Neuronal stem cell (in vitro differentiated cells): Measurements from ENCODE around the gene ERH.

Experiments
- DNase-seq: peaks from one replicate; pipeline ENCODE4 v3.0.0-alpha.2; 2013; ENCODE audit warnings: low spot score
- H2AFZ ChIP-seq: one replicate; pipeline ENCODE4 v1.6.1; 2013; ENCODE audit warnings: mild to moderate bottlenecking, low read length, inconsistent platforms
- H2AK5ac ChIP-seq: 2 replicates; pipeline ENCODE4 v1.6.1; 2013; ENCODE audit warnings: low read depth, mild to moderate bottlenecking, inconsistent platforms, low read length, moderate library complexity, mixed read lengths
- H2BK120ac ChIP-seq: 2 replicates; pipeline ENCODE4 v1.6.1; 2013; ENCODE audit warnings: low read depth, mild to moderate bottlenecking, inconsistent platforms, low read length, moderate library complexity, mixed read lengths
- H2BK12ac ChIP-seq: one replicate; pipeline ENCODE4 v1.6.1; 2013; ENCODE audit warnings: low read length, inconsistent platforms
- H2BK15ac ChIP-seq: 2 replicates; pipeline ENCODE4 v1.6.1; 2013; ENCODE audit warnings: mild to moderate bottlenecking, low read length, inconsistent platforms, mixed read lengths
- H2BK5ac ChIP-seq: one replicate; pipeline ENCODE4 v1.6.1; 2013; ENCODE audit warnings: inconsistent platforms, mild to moderate bottlenecking, low read length, moderate library complexity
- H3K14ac ChIP-seq: one replicate; pipeline ENCODE4 v1.6.1; 2013; ENCODE audit warnings: low read length, inconsistent platforms
- H3K18ac ChIP-seq: 2 replicates; pipeline ENCODE4 v1.6.1; 2013; ENCODE audit warnings: low read length, inconsistent platforms
- H3K23ac ChIP-seq: 2 replicates; pipeline ENCODE4 v1.6.1; 2013; ENCODE audit warnings: low read depth, mild to moderate bottlenecking, mixed read lengths, low read length, inconsistent platforms; ENCODE audit not compliant: poor library complexity
- H3K27ac ChIP-seq: replicated peaks from 3 replicates; pipeline ENCODE4 v1.5.1; 2013; ENCODE audit warnings: low read length, inconsistent platforms
- H3K27me3 ChIP-seq, 3 experiments: 2 replicates each; pipeline ENCODE4 v1.6.1; 2013; ENCODE audit warnings: low read length in 3 of 3, mild to moderate bottlenecking in 2 of 3, inconsistent platforms in 1 of 3, low read depth in 1 of 3, mixed read lengths in 1 of 3, moderate library complexity in 1 of 3; ENCODE audit not compliant: control insufficient read depth in 3 of 3, insufficient read depth in 3 of 3
- H3K36me3 ChIP-seq, 2 donors: replicated peaks in 1 of 2; 2 replicates each; pipeline ENCODE4 v1.6.1; 2013; ENCODE audit warnings: low read length in 2 of 2; ENCODE audit not compliant: control insufficient read depth in 2 of 2, insufficient read depth in 2 of 2
- H3K4ac ChIP-seq: 2 replicates; pipeline ENCODE4 v1.6.1; 2013; ENCODE audit warnings: inconsistent platforms, mild to moderate bottlenecking, low read length, moderate library complexity
- H3K4me1 ChIP-seq, 2 donors: 1 replicate in 1 of 2; 2 replicates in 1 of 2; pipeline ENCODE4 v1.6.1; 2013; ENCODE audit warnings: low read length in 2 of 2, low read depth in 1 of 2; ENCODE audit not compliant: control insufficient read depth in 2 of 2, insufficient read depth in 1 of 2
- H3K4me2 ChIP-seq: one replicate; pipeline ENCODE4 v1.6.1; 2013; ENCODE audit warnings: mild to moderate bottlenecking, low read length, inconsistent platforms; ENCODE audit not compliant: insufficient read depth, poor library complexity, severe bottlenecking
- H3K4me3 ChIP-seq, 2 donors: 2 replicates each; pipeline ENCODE4 v1.5.1; 2013; ENCODE audit warnings: low read length in 2 of 2, mild to moderate bottlenecking in 2 of 2, inconsistent platforms in 1 of 2, moderate library complexity in 1 of 2
- H3K79me1 ChIP-seq: one replicate; pipeline ENCODE4 v1.6.1; 2013; ENCODE audit warnings: low read depth, mild to moderate bottlenecking, inconsistent platforms, low read length, moderate library complexity
- H3K9ac ChIP-seq: one replicate; pipeline ENCODE4 v1.6.1; 2013; ENCODE audit warnings: mild to moderate bottlenecking, low read depth, low read length, inconsistent platforms; ENCODE audit not compliant: poor library complexity
- H3K9me3 ChIP-seq, 2 donors: replicated peaks in 1 of 2; 2 replicates each; pipeline versions ENCODE3 to v1.6.1; 2013; ENCODE audit warnings: low read length in 2 of 2, mild to moderate bottlenecking in 2 of 2, inconsistent platforms in 1 of 2, low read depth in 1 of 2, mixed read lengths in 1 of 2, moderate library complexity in 1 of 2; ENCODE audit not compliant: control insufficient read depth in 2 of 2, insufficient read depth in 1 of 2
- H4K8ac ChIP-seq: one replicate; pipeline ENCODE4 v1.6.1; 2013; ENCODE audit warnings: low read depth, mild to moderate bottlenecking, inconsistent platforms, low read length, moderate library complexity
- H4K91ac ChIP-seq: one replicate; pipeline ENCODE4 v1.6.1; 2013; ENCODE audit warnings: low read length, low read depth, mild to moderate bottlenecking, inconsistent platforms; ENCODE audit not compliant: poor library complexity
- WGBS, 2 donors: extraction: QIAGEN DNeasy Blood & Tissue Kit; methylation state at CpG; one replicate each; pipeline ENCODE4 v1.1.7; 2013; ENCODE audit warnings: missing lambda C conversion rate in 2 of 2, mixed read lengths in 1 of 2; ENCODE audit not compliant: insufficient read length in 2 of 2, insufficient replicate concordance in 1 of 2; ENCODE audit errors: extremely low coverage in 2 of 2; 5-methylcytosine and 5-hydroxymethylcytosine counted together

The ERH gene

GRCh38 chr14:69364378-69364777, 33.7 kb downstream of the ERH start:
- DNase-seq: no peak
- H4K91ac ChIP-seq: no peak overlapping the region
- no peak overlapping the region for H3K23ac ChIP-seq
- H3K4ac ChIP-seq: no peak overlapping the region
- H3K27ac ChIP-seq: no peak overlapping the region
- H3K27me3 ChIP-seq: no peaks in the 10 kb centered on the region
- no peak overlapping the region for H2BK120ac ChIP-seq
- no peaks in the 10 kb centered on the region for H3K36me3 ChIP-seq
- no peak overlapping the region for H2BK15ac ChIP-seq
- no peak overlapping the region for H3K4me2 ChIP-seq
- WGBS, 2 donors: no CpG with 5 or more reads among the region's 2 CpGs
- no peaks in the 10 kb centered on the region for H3K9me3 ChIP-seq
- H2BK5ac ChIP-seq: no peak overlapping the region
- no peak overlapping the region for H3K14ac ChIP-seq
- no peaks in the 10 kb centered on the region for H3K4me1 ChIP-seq
- no peak overlapping the region for H3K9ac ChIP-seq
- H2AK5ac ChIP-seq: no peak overlapping the region
- H3K18ac ChIP-seq: no peak overlapping the region
- no peak overlapping the region for H4K8ac ChIP-seq
- H3K79me1 ChIP-seq: no peaks in the 10 kb centered on the region
- H3K4me3 ChIP-seq: no peak overlapping the region
- H2BK12ac ChIP-seq: no peak overlapping the region
- no peak overlapping the region for H2AFZ ChIP-seq

DNA sequence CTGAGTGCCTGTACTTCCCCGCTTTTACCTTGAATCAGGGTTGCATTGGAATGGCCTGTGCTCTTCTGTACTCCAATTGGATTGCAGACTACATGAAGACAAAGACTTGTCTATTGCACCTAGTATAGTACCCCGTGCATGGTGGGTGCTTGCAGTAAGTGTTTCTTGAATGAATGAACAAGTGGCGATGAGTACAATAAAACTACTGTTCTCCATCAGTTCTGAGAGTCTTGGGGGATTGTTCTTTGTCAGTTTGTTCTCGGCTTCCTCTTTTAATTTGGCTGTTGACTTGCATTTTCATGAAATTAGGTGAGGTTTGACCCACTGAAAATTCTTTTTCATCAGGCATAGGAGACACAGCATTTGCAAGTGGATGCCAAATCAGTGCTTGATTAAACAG, 34.1 kb downstream of the ERH start:
- Histone ChIP-seq H3K9ac (no peak overlapping the region), H3K23ac (no peak overlapping the region), H3K9me3 (no peaks in the 10 kb centered on the region), H2BK120ac (no peak overlapping the region), H3K27ac (no peak overlapping the region), H3K4ac (no peak overlapping the region), H2BK15ac (no peak overlapping the region), H2BK5ac (no peak overlapping the region), H3K4me2 (no peak overlapping the region), H2BK12ac (no peak overlapping the region), H2AK5ac (no peak overlapping the region), H3K79me1 (no peaks in the 10 kb centered on the region), H3K27me3 (no peaks in the 10 kb centered on the region), H2AFZ (no peak overlapping the region), H3K18ac (no peak overlapping the region), H4K8ac (no peak overlapping the region), H3K14ac (no peak overlapping the region), H3K4me3 (no peak overlapping the region), H3K36me3 (no peaks in the 10 kb centered on the region), H3K4me1 (no peaks in the 10 kb centered on the region), H4K91ac (no peak overlapping the region)
- DNase-seq: no peak
- WGBS, 2 donors: no CpG with 5 or more reads among the region's 4 CpGs

DNA sequence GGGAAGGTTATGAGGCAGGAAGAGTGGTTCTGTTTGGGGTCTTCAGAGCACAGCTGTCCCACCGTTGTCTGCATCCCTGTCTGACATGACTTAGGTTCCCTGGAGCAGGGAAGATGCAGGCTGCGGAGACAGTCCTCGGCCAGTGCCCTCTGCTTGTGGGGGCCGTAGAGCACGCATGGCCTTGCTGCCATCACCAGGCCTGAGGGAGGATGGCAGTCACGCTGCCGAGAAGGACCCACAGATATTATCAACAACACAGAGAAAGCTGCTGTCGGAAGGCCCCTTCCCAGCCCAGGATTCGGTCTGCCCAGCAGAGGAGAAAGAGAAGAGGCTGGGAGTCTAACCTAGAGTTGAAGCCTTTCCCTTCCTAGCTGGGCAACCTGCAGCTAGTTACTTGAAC, 35.0 kb downstream of the ERH start:
- Histone ChIP-seq H4K8ac (no peak overlapping the region), H3K79me1 (no peaks in the 10 kb centered on the region), H3K4ac (no peak overlapping the region), H2AFZ (no peak overlapping the region), H4K91ac (no peak overlapping the region), H3K9ac (no peak overlapping the region), H3K4me2 (no peak overlapping the region), H3K4me3 (no peak overlapping the region), H2AK5ac (no peak overlapping the region), H2BK120ac (no peak overlapping the region), H3K36me3 (no peaks in the 10 kb centered on the region), H2BK15ac (no peak overlapping the region), H3K27ac (no peak overlapping the region), H3K27me3 (no peaks in the 10 kb centered on the region), H3K9me3 (no peaks in the 10 kb centered on the region), H3K4me1 (no peaks in the 10 kb centered on the region), H3K18ac (no peak overlapping the region), H2BK12ac (no peak overlapping the region), H3K14ac (no peak overlapping the region), H3K23ac (no peak overlapping the region), H2BK5ac (no peak overlapping the region)
- DNase-seq: no peak
- WGBS, 2 donors: no CpG with 5 or more reads among the region's 9 CpGs

DNA sequence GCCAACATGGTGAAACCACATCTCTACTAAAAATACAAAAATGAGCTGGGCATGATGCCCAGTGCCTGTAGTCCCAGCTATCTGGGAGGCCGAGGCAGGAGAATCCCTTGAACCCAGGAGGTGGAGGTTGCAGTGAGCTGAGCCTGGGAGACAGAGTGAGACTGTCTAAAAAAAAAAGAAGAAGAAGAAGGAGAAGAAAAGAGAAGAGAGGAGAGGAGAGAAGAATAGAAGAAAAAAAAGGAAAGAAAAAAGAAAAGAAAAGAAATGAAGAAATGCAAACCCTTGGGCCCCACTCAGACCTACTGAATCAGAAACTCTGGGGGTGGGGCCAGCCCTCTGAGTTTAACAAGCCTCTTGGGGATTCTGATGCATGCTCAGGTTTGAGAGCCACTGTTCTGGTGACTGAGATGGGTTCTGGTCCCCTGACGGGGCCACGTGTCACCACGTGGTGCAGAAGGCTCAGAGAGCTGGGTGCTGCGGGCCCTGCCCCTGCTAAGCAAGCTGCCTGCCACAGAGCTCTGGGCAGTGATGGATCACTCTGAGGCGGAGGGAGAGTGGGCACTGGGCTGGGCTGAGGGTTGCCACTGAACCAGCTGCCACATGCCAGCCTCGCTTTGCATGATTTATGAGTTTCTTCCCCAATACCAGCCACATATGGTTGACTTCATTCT, 37.5 kb downstream of the ERH start:
- Histone ChIP-seq H2BK12ac (no peak overlapping the region), H3K27ac (no peak overlapping the region), H3K18ac (peak overlapping the region; percentile 40), H2BK15ac (no peak overlapping the region), H3K9ac (peak overlapping the region; percentile 25), H3K36me3 (no peaks in the 10 kb centered on the region), H3K4ac (no peak overlapping the region), H3K23ac (no peak overlapping the region), H3K9me3 (no peaks in the 10 kb centered on the region), H2BK120ac (no peak overlapping the region), H3K4me2 (no peak overlapping the region), H3K4me3 (no peak overlapping the region), H2AFZ (no peak overlapping the region), H2BK5ac (no peak overlapping the region), H2AK5ac (no peak overlapping the region), H3K4me1 (peaks cover 0 to 3% of the 10 kb centered on the region in 2 donors), H4K91ac (no peak overlapping the region), H4K8ac (no peak overlapping the region), H3K27me3 (no peaks in the 10 kb centered on the region), H3K14ac (no peak overlapping the region), H3K79me1 (no peaks in the 10 kb centered on the region)
- no peak for DNase-seq
- WGBS, 2 donors: no CpG with 5 or more reads among the region's 7 CpGs
